ENCODE data around the gene FAH.

DNA sequence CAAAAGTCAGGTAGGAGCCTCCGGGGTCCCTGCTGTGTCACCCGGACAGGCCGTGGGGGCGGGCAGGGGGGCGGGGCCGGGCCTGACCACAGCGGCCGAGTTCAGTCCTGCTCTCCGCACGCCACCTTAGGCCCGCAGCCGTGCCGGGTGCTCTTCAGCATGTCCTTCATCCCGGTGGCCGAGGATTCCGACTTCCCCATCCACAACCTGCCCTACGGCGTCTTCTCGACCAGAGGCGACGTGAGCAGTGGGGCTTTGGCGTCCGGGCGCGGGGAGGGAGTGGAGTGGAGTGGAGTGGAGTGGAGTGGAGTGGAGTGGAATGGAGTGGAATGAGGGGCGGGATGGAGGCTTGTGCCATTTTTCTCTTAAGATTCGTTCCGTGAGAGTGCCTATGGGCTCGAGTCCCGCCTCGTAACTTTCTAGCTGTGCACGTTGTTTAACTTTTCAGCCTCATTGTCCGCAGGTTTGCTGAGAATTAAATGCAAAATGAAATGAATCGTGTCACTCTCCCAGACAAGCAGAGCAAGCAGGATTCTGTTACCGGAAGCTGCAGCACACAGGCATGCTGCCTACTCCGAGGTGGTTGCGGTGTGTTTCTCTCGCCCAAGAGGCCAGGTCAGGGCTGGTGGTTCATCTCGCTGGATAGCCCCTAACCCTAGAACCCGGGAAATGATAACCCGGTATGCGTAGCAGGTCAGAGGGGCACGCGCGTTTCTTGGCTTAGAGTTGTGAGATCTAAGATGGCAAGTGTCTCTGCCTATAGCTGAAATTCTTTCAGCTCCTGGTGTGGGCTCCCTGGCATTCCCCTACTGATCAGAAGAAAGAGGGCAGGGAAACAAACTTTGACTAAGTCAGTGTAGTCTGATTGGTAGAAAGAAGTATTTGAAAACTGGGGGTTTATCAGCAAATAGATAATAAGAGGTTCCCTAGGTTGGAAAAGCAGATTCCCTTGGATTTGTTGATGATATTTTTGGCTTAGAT, at the start of gene FAH:
- TF ChIP-seq, protein P1, sequence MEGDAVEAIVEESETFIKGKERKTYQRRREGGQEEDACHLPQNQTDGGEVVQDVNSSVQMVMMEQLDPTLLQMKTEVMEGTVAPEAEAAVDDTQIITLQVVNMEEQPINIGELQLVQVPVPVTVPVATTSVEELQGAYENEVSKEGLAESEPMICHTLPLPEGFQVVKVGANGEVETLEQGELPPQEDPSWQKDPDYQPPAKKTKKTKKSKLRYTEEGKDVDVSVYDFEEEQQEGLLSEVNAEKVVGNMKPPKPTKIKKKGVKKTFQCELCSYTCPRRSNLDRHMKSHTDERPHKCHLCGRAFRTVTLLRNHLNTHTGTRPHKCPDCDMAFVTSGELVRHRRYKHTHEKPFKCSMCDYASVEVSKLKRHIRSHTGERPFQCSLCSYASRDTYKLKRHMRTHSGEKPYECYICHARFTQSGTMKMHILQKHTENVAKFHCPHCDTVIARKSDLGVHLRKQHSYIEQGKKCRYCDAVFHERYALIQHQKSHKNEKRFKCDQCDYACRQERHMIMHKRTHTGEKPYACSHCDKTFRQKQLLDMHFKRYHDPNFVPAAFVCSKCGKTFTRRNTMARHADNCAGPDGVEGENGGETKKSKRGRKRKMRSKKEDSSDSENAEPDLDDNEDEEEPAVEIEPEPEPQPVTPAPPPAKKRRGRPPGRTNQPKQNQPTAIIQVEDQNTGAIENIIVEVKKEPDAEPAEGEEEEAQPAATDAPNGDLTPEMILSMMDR (IDR thresholded peaks at IDR 0.05; ENCODE audit: low read depth, low read length) = no peak
- TF ChIP-seq POLR2A (IDR thresholded peaks at IDR 0.05; ENCODE audit: extremely low read depth, insufficient read length) = no peak
